Type B pancreatic cell (in vitro differentiated cells): ENCODE measurements around the gene SDK2. TPM values are rescaled to one million over a fixed set of nuclear protein-coding genes. Genes with fewer than 3 reads are reported as not detected.

Source experiments
- DNase-seq: peaks from one replicate; pipeline ENCODE4 v3.0.0; 2021; ENCODE audit warnings: mixed read lengths; ENCODE audit not compliant: unreplicated experiment; ENCODE audit errors: extremely low spot score
- H3K27ac Mint-ChIP-seq: 2 replicates; pipeline ENCODE4 v1.8.0; 2021; ENCODE audit warnings: mild to moderate bottlenecking, mixed read lengths
- H3K27me3 Mint-ChIP-seq: 2 replicates; pipeline ENCODE4 v1.8.0; 2021; ENCODE audit warnings: mixed read lengths
- H3K36me3 Mint-ChIP-seq: 2 replicates; pipeline ENCODE4 v1.8.0; 2021; ENCODE audit warnings: mixed read lengths
- H3K4me1 Mint-ChIP-seq: one replicate; pipeline ENCODE4 v1.8.0; 2021; ENCODE audit warnings: mixed read lengths; ENCODE audit not compliant: unreplicated experiment
- H3K4me3 Mint-ChIP-seq: 2 replicates; pipeline ENCODE4 v1.8.0; 2021; ENCODE audit warnings: mild to moderate bottlenecking, mixed read lengths
- H3K9me3 Mint-ChIP-seq: 2 replicates; pipeline ENCODE4 v1.8.0; 2021; ENCODE audit warnings: mixed read lengths
- CTCF ChIP-seq: fragments of 200-600 bp; sonication (generic); conservative IDR thresholded peaks from 2 replicates; pipeline ENCODE4 v1.5.0; 2021; ENCODE audit warnings: antibody characterized with exemption, mild to moderate bottlenecking
- total RNA-seq: library from RNA; stranded (reverse); gene quantifications from 2 replicates; pipeline ENCODE4 v1.2.1, GENCODE V29; 2021; ENCODE audit warnings: low replicate concordance

SDK2 gene
- total RNA-seq, 1 donor from 2014 or later: 47.3 TPM

- no peaks in the 10 kb centered on the region for H3K36me3 Mint-ChIP-seq
- no peak for DNase-seq
- peak overlapping the region; percentile 93 for H3K4me3 Mint-ChIP-seq
- TF ChIP-seq CTCF: peak; percentile 35
- no peak overlapping the region for H3K27ac Mint-ChIP-seq
- H3K27me3 Mint-ChIP-seq: peaks cover 44% of the 10 kb centered on the region
- peaks cover 49% of the 10 kb centered on the region for H3K4me1 Mint-ChIP-seq
- H3K9me3 Mint-ChIP-seq: no peaks in the 10 kb centered on the region
Measured at GRCh38 chr17:73643001-73643851, 1.0 kb downstream of the SDK2 start.

GRCh38 chr17:73642659-73643000 lies 1.6 kb downstream of the SDK2 start:
- DNase-seq: no peak
- Mint-ChIP-seq H3K4me1 (peaks cover 46% of the 10 kb centered on the region), H3K36me3 (no peaks in the 10 kb centered on the region), H3K4me3 (peak overlapping the region; percentile 89), H3K27ac (no peak overlapping the region), H3K27me3 (peaks cover 38% of the 10 kb centered on the region), H3K9me3 (no peaks in the 10 kb centered on the region)
- TF ChIP-seq CTCF: no peak

- Mint-ChIP-seq H3K4me3 (peak overlapping the region; percentile 89), H3K27me3 (peaks cover 32% of the 10 kb centered on the region), H3K4me1 (peaks cover 42% of the 10 kb centered on the region), H3K9me3 (no peaks in the 10 kb centered on the region), H3K27ac (no peak overlapping the region), H3K36me3 (no peaks in the 10 kb centered on the region)
- no peak for TF ChIP-seq CTCF
- no peak for DNase-seq
Measured at GRCh38 chr17:73641826-73642600, 2.2 kb downstream of the SDK2 start.

GRCh38 chr17:73640691-73641090 lies 3.6 kb downstream of the SDK2 start:
- H3K27ac Mint-ChIP-seq: no peak overlapping the region
- peak overlapping the region; percentile 89 for H3K4me3 Mint-ChIP-seq
- H3K36me3 Mint-ChIP-seq: peaks cover 3% of the 10 kb centered on the region
- no peak for TF ChIP-seq CTCF
- peaks cover 38% of the 10 kb centered on the region for H3K4me1 Mint-ChIP-seq
- DNase-seq: no peak
- peaks cover 21% of the 10 kb centered on the region for H3K27me3 Mint-ChIP-seq
- no peaks in the 10 kb centered on the region for H3K9me3 Mint-ChIP-seq

GRCh38 chr17:73639932-73640331 lies 4.3 kb downstream of the SDK2 start:
- H3K4me3 Mint-ChIP-seq: no peak overlapping the region
- peaks cover 44% of the 10 kb centered on the region for H3K4me1 Mint-ChIP-seq

More at GRCh38 chr17:73639932-73640331, 4.3 kb downstream of the SDK2 start:
- Mint-ChIP-seq H3K27me3 (peaks cover 18% of the 10 kb centered on the region), H3K36me3 (peaks cover 3% of the 10 kb centered on the region), H3K9me3 (no peaks in the 10 kb centered on the region), H3K27ac (no peak overlapping the region)
- TF ChIP-seq CTCF: no peak
- DNase-seq: no peak
